Myocyte (in vitro differentiated cells): ENCODE results near the gene MUCL3. TPM values are rescaled to one million over a fixed set of nuclear protein-coding genes. Genes with fewer than 3 reads are reported as not detected.
"Not testable (repeated sequence)": the region's sequence is repeated elsewhere in the genome, so short reads cannot be mapped to it uniquely, and the experiment has no call there.

Experiments used
- DNase-seq: peaks from one replicate; pipeline ENCODE4 v3.0.0-alpha.2; 2012; ENCODE audit warnings: low read depth
- total RNA-seq: library from RNA; depleted of rRNA; stranded (reverse); fragments of >200 nt; gene quantifications from 2 replicates; pipeline ENCODE4 v1.2.3, GENCODE V29; 2014

Gene MUCL3
- total RNA-seq, 1 donor from 2014 or later: not detected

- no peak for DNase-seq
Observed at GRCh38 chr6:30908700-30909099, 32.1 kb upstream of the MUCL3 start.

- not testable (repeated sequence) for DNase-seq
Observed at GRCh38 chr6:30910473-30910872, 30.3 kb upstream of the MUCL3 start.

GRCh38 chr6:30912746-30913520, 27.8 kb upstream of the MUCL3 start:
- DNase-seq: peak; percentile 33

- DNase-seq: no peak
Observed at GRCh38 chr6:30913721-30914075, 27.1 kb upstream of the MUCL3 start.

- DNase-seq: peak; percentile 93
Observed at GRCh38 chr6:30914076-30914853, 26.5 kb upstream of the MUCL3 start, which contains the start of gene VARS2. VARS2 (plus strand) TSS chr6:30914238; CDS start chr6:30914837, 599 bp downstream.

- DNase-seq: no peak
Observed at GRCh38 chr6:30914854-30915590, 25.8 kb upstream of the MUCL3 start.

GRCh38 chr6:30915591-30915946, 25.2 kb upstream of the MUCL3 start:
- peak; percentile 81 for DNase-seq

- no peak for DNase-seq
Observed at GRCh38 chr6:30917041-30917440, 23.7 kb upstream of the MUCL3 start.

- DNase-seq: no peak
Observed at GRCh38 chr6:30917487-30917886, 23.3 kb upstream of the MUCL3 start.

GRCh38 chr6:30918670-30919069, 22.1 kb upstream of the MUCL3 start:
- DNase-seq: no peak

- no peak for DNase-seq
Observed at GRCh38 chr6:30922447-30922852, 18.3 kb upstream of the MUCL3 start.

- DNase-seq: not testable (repeated sequence)
Observed at GRCh38 chr6:30924040-30924627, 16.6 kb upstream of the MUCL3 start.

GRCh38 chr6:30926644-30927043, 14.1 kb upstream of the MUCL3 start:
- DNase-seq: peak; percentile 37

GRCh38 chr6:30927080-30927479, 13.7 kb upstream of the MUCL3 start:
- DNase-seq: not testable (repeated sequence)

- DNase-seq: no peak
Observed at GRCh38 chr6:30928677-30929076, 12.1 kb upstream of the MUCL3 start.

- no peak for DNase-seq
Observed at GRCh38 chr6:30930506-30930905, 10.3 kb upstream of the MUCL3 start.

GRCh38 chr6:30931272-30931671, 9.5 kb upstream of the MUCL3 start:
- no peak for DNase-seq

GRCh38 chr6:30931969-30932645, 8.7 kb upstream of the MUCL3 start, which contains the start of gene SFTA2:
SFTA2 (minus strand) TSS chr6:30932170; CDS start chr6:30932096, 74 bp downstream.
- DNase-seq: no peak

GRCh38 chr6:30932665-30933365, 8.0 kb upstream of the MUCL3 start:
- DNase-seq: no peak

- DNase-seq: no peak
Observed at GRCh38 chr6:30935018-30935417, 5.8 kb upstream of the MUCL3 start.
